HepG2 (cell line): Measurements from ENCODE around the gene USP43. TPM values are rescaled to one million over a fixed set of nuclear protein-coding genes. Genes with fewer than 3 reads are reported as not detected.

Source experiments
- ELF3 ChIP-seq: IDR thresholded peaks from 2 replicates; pipeline ENCODE4 v1.6.1; 2016; ENCODE audit warnings: missing genetic modification reagents, missing compliant biosample characterization
- ERF ChIP-seq: IDR thresholded peaks from 2 replicates; pipeline ENCODE4 v1.6.1; 2018; ENCODE audit warnings: missing biosample characterization, missing genetic modification reagents
- KLF11 ChIP-seq: IDR thresholded peaks from 2 replicates; pipeline ENCODE4 v1.6.1; 2016; ENCODE audit warnings: missing compliant biosample characterization
- MAFK ChIP-seq, 2 experiments: IDR thresholded peaks in 1 of 2; conservative IDR thresholded peaks in 1 of 2; 2 replicates each; pipeline ENCODE4 v1.6.1; 2011; ENCODE audit warnings: improper control_type of control experiment in 2 of 2, low read length in 2 of 2
- PHF21A ChIP-seq: sonication (generic); formaldehyde crosslinking; IDR thresholded peaks from 2 replicates; pipeline ENCODE4 v1.5.0; 2020; ENCODE audit warnings: mild to moderate bottlenecking, missing genetic modification reagents
- RARA ChIP-seq: IDR thresholded peaks from 2 replicates; pipeline ENCODE4 v1.6.1; 2016; ENCODE audit warnings: missing genetic modification reagents, missing compliant biosample characterization
- RXRB ChIP-seq: IDR thresholded peaks from 2 replicates; pipeline ENCODE4 v1.6.1; 2016; ENCODE audit warnings: borderline replicate concordance, missing genetic modification reagents, missing compliant biosample characterization
- SOX5 ChIP-seq: IDR thresholded peaks from 2 replicates; pipeline ENCODE4 v1.6.1; 2016; ENCODE audit warnings: borderline replicate concordance
- TEAD3 ChIP-seq: optimal IDR thresholded peaks from 2 replicates; pipeline ENCODE3; 2016; ENCODE audit warnings: borderline replicate concordance
- THAP11 ChIP-seq: IDR thresholded peaks from 2 replicates; pipeline ENCODE4 v1.6.1; 2016; ENCODE audit warnings: missing biosample characterization, missing genetic modification reagents
- ZMYM3 ChIP-seq: sonication (generic); formaldehyde crosslinking; IDR thresholded peaks from 2 replicates; pipeline ENCODE4 v1.5.1; 2020; ENCODE audit warnings: mild to moderate bottlenecking, missing genetic modification reagents
- ZMYM4 ChIP-seq: sonication (generic); formaldehyde crosslinking; IDR thresholded peaks from 2 replicates; pipeline ENCODE4 v1.8.1; 2023; ENCODE audit warnings: mild to moderate bottlenecking, missing genetic modification reagents
- ZNF766 ChIP-seq: sonication (generic); formaldehyde crosslinking; IDR thresholded peaks from 2 replicates; pipeline ENCODE4 v1.5.0; 2020; ENCODE audit warnings: missing genetic modification reagents, borderline replicate concordance
- polyA plus RNA-seq, 8 experiments: library from polyadenylated mRNA; depleted of rRNA in 3 of 8; stranded (reverse) in 7 of 8; unstranded in 1 of 8; fragments of >200 nt; fragmentation: Illumina TruSeq in 4 of 8; extraction: Trizol in 4 of 8; gene quantifications; 2 replicates each; pipeline versions ENCODE4 v1.2.1 to v1.2.3, GENCODE V29; 2011 to 2016; ENCODE audit warnings: low read depth in 4 of 8, missing spikeins in 1 of 8, mixed read lengths in 1 of 8; ENCODE audit not compliant: insufficient read depth in 1 of 8
- total RNA-seq, 5 experiments: library from RNA; depleted of rRNA; stranded (reverse); fragments of >200 nt; fragmentation: Illumina TruSeq; extraction: Trizol; gene quantifications; 2 replicates each; pipeline ENCODE4 v1.2.3, GENCODE V29; 2016; ENCODE audit warnings: low read depth in 1 of 5
- TF ChIP-seq, protein P1 (sequence below): sonication (generic); formaldehyde crosslinking; IDR thresholded peaks from 2 replicates; pipeline ENCODE4 v1.4.0; 2020; ENCODE audit warnings: missing genetic modification reagents

USP43 gene
- total and polyA plus RNA-seq, 2 of the 13 experiments (the other 11 are each of a cell fraction or from before 2014, with no cell fraction given): 1.6 to 2.2 TPM

DNA sequence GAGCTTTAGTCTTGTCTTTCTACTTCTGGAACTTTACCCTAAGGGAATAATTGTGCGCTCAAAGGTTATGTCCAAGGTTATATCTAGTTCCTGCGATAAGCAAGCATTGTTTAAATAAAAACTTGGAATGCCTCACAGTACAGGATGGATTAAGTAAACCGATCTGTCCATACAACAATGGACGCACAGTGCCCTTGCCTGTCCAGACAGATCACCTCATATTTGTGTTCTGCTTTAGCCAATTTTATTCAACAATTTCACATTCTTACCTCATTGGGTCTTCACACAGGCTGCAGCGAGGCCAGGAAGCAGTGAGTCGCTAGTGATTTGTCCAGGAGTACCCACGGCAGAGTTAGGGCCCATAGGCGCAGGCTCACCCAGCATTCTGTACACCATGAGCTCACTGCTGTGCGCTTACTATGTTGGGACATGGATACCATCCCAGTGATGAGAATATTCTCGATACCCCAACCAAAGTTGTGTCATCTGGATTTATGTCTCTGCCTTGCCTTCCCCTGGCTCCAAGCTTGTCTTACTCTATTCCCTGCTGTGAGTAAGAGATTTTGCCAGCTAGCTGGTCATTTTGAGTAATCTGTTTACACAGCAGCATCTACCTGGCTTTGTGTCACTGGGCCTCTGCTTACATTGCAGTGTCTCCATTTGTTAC is 39.8 kb downstream of the USP43 start (continued):
- peak; percentile 34; the same call in 1 of the 2 replicates for TF ChIP-seq RXRB
- TF ChIP-seq THAP11 (CRISPR knock-in tag): 0 out of 2 replicates have a peak, but pooled peaks have one; percentile 15
- 0 out of 4 replicates have a peak, but pooled peaks of 1 of the 2 experiments have one; percentile 1 for TF ChIP-seq MAFK (conservative IDR thresholded peaks at IDR 0.05 in 1 of 2, IDR thresholded peaks at IDR 0.05 in 1 of 2; ENCODE audit: low read length in 2 of 2)
- TF ChIP-seq TEAD3 (CRISPR knock-in tag): peak; percentile 54
- TF ChIP-seq ELF3 (CRISPR knock-in tag): 0 out of 2 replicates have a peak, but pooled peaks have one; percentile 18
- TF ChIP-seq, protein P1, sequence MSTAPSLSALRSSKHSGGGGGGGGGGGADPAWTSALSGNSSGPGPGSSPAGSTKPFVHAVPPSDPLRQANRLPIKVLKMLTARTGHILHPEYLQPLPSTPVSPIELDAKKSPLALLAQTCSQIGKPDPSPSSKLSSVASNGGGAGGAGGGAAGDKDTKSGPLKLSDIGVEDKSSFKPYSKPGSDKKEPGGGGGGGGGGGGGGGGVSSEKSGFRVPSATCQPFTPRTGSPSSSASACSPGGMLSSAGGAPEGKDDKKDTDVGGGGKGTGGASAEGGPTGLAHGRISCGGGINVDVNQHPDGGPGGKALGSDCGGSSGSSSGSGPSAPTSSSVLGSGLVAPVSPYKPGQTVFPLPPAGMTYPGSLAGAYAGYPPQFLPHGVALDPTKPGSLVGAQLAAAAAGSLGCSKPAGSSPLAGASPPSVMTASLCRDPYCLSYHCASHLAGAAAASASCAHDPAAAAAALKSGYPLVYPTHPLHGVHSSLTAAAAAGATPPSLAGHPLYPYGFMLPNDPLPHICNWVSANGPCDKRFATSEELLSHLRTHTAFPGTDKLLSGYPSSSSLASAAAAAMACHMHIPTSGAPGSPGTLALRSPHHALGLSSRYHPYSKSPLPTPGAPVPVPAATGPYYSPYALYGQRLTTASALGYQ (CRISPR knock-in tag): 0 out of 2 replicates have a peak, but pooled peaks have one; percentile 46
- peak; percentile 59 for TF ChIP-seq PHF21A (CRISPR knock-in tag)
- peak; percentile 93; the same call in 1 of the 2 replicates for TF ChIP-seq SOX5
- TF ChIP-seq RARA (CRISPR knock-in tag): peak; percentile 46; the same call in 1 of the 2 replicates
- 0 out of 2 replicates have a peak, but pooled peaks have one; percentile 8 for TF ChIP-seq ZMYM4 (CRISPR knock-in tag)
- peak; percentile 37; the same call in 1 of the 2 replicates for TF ChIP-seq ERF (CRISPR knock-in tag)
- TF ChIP-seq ZNF766 (CRISPR knock-in tag): no peak
- no peak for TF ChIP-seq KLF11 (CRISPR knock-in tag)
- peak; percentile 44; the same call in 1 of the 2 replicates for TF ChIP-seq ZMYM3 (CRISPR knock-in tag)
